Retinal pigment epithelial cell (primary cell): ENCODE measurements around the gene FARSA.
"Not testable (repeated sequence)": the region's sequence is repeated elsewhere in the genome, so short reads cannot be mapped to it uniquely, and the experiment has no call there.

Experiments
- DNase-seq: peaks from one replicate; pipeline ENCODE4 v3.0.0-alpha.2; 2010; ENCODE audit warnings: low read depth
- H3K4me3 ChIP-seq: 2 replicates; pipeline ENCODE4 v1.5.1; 2011; ENCODE audit warnings: mild to moderate bottlenecking, low read length, control low read depth, moderate library complexity
- TF ChIP-seq, protein P1 (sequence below): conservative IDR thresholded peaks from 2 replicates; pipeline ENCODE4 v1.5.1; 2011; ENCODE audit warnings: low read depth, low read length, control low read depth, inconsistent platforms

Gene FARSA

DNA sequence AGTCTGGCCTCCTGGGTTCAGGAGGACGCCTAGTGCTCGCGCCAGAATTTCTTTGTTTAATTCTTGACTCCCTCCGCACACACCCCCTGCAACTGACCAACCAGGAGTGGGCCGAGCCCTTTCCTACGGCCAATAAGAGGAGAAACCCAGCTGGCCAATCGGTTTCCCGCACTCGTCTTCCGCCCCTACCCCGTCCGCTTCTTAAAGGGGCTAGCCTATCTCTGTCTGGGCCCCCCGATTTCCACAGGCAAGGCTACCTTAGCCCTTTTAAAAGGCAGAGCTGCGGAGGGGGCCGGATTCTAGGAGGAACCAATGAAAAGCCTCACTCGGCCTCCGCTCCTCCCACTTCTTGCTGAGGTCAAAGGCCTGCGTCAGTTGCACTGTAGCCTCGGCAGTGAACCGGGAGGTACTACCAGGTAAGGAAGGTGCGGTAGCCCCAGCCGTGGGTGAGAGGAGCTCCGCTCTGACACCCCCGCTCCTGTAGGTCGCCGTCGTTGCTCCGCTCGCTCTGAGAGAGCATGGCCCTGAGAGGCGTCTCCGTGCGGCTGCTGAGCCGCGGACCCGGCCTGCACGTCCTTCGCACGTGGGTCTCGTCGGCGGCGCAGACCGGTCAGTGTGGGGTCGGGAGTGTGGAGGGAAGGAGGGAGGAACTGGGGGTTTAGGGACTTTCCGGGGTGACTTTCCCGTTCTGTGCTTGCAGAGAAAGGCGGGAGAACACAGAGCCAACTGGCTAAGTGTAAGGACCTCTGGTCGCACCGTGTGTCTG is 42.5 kb downstream of the FARSA start, which contains the start of gene GCDH:
TSS of gene GCDH (plus strand) at position 374 of the 766 bp plus-strand sequence. CDS start at position 519, 145 bp downstream.
- DNase-seq: peak; percentile 97
- TF ChIP-seq, protein P1, sequence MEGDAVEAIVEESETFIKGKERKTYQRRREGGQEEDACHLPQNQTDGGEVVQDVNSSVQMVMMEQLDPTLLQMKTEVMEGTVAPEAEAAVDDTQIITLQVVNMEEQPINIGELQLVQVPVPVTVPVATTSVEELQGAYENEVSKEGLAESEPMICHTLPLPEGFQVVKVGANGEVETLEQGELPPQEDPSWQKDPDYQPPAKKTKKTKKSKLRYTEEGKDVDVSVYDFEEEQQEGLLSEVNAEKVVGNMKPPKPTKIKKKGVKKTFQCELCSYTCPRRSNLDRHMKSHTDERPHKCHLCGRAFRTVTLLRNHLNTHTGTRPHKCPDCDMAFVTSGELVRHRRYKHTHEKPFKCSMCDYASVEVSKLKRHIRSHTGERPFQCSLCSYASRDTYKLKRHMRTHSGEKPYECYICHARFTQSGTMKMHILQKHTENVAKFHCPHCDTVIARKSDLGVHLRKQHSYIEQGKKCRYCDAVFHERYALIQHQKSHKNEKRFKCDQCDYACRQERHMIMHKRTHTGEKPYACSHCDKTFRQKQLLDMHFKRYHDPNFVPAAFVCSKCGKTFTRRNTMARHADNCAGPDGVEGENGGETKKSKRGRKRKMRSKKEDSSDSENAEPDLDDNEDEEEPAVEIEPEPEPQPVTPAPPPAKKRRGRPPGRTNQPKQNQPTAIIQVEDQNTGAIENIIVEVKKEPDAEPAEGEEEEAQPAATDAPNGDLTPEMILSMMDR: no peak
- peak within 1 kb of the TSS; percentile 91 for H3K4me3 ChIP-seq

DNA sequence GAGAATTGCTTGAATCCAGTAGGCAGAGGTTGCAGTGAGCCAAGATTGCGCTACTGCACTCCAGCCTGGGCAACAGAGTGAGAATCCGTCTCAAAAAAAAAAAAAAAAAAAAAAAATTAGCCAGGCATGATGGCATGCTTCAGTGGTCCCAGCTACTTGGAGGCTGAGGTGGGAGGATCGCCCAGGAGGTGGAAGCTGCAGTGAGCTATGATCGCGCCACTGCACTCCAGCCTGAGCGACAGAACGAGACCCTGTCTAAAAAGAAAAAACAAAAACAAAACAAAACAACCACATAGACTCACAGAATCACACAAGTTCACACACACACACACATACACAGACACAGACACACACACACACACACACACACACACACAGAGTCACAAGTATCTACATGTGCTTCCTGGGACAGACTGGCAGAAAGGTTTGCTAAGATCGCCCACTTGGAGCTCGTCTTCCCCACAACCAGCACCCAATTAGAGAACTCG is 43.2 kb downstream of the FARSA start:
- not testable (repeated sequence) for DNase-seq
- H3K4me3 ChIP-seq: peak overlapping the region; percentile 31

DNA sequence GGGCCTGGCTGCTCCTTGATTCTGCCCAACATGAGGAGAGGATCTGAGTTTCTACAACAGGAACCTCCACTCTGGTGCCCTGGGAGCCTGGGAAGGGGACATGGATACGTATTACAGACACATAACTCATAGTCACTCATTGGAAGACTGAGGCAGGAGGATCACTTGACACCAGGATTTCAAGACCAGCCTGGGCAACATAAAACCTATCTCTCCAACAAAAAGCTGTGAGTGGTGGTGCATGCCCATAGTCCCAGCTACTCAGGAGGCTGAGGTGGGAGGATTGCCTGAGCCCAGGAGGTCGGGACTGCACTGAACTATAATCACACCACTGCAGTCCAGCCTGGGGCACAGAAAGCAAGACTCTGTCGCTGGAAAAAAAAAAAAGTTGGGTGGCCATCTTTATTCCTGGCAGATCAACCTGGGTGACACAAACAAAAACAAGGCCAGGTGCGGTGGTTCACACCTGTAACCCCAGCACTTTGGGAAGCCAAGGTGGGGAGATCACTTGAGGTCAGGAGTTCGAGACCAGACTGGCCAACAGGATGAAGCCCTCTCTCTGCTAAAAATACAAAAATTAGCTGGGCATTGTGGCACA is 45.4 kb downstream of the FARSA start:
- no peak for DNase-seq
- TF ChIP-seq, protein P1: no peak
- H3K4me3 ChIP-seq: no peak overlapping the region

DNA sequence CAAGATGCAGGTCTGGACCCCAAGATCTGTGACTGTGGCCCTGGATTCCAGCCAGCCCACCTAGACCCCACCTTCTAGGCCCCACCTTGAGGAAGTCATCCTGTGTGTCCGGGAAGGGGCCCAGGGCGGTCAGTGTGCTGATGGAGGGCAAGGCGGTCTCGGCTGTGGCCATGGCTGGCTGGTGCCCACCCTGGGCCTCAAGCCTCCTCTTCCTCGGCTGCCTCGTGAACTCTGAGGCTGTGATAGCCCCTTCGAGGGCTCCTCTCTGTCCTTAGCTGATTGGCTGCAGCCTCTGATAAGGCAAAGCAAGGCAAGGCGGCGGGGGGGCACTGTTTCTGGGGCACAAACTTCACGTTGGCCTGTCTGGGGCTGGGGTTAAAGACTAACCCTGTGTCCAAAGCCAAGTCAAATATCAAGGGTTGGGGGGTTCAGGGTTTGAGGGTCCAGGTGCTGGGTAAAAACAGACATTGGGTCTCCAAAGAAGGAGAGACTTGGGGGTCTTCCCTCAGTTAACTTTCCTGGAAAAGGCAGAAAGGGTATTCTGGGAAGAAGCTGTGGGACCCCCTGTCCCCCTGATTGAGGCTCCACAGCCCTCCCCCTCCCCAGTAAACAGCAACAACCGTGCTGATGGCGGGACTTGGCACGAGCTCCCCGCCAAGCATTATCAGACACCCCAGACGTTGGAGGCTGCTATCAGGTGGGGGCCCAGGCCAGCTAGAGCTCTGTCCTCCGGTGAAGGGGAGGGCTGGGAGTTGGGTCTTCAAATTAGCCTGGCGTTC is 46.4 kb downstream of the FARSA start, which contains the start of gene KLF1:
TSS of gene KLF1 (minus strand) at position 233 of the 779 bp plus-strand sequence. CDS start at position 172, 61 bp downstream.
- H3K4me3 ChIP-seq: no peak within 1 kb of the TSS
- DNase-seq: no peak
- TF ChIP-seq, protein P1: no peak

DNA sequence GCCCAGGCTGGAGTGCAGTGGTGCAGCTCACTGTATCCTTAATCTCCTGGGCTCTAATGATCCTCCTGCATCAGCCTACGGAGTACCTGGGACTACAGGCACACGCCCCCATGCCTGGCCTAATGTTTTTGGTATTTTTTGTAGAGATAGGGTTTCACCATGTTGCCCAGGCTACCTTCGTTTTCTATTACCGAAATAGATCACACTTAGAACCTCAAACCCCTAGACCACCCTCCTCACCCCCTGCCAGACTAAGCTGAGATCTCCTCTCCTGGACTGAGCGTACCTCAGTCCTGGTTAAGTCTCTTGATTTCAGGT is 46.9 kb downstream of the FARSA start:
- no peak overlapping the region for H3K4me3 ChIP-seq
- DNase-seq: no peak
- TF ChIP-seq, protein P1: no peak

DNA sequence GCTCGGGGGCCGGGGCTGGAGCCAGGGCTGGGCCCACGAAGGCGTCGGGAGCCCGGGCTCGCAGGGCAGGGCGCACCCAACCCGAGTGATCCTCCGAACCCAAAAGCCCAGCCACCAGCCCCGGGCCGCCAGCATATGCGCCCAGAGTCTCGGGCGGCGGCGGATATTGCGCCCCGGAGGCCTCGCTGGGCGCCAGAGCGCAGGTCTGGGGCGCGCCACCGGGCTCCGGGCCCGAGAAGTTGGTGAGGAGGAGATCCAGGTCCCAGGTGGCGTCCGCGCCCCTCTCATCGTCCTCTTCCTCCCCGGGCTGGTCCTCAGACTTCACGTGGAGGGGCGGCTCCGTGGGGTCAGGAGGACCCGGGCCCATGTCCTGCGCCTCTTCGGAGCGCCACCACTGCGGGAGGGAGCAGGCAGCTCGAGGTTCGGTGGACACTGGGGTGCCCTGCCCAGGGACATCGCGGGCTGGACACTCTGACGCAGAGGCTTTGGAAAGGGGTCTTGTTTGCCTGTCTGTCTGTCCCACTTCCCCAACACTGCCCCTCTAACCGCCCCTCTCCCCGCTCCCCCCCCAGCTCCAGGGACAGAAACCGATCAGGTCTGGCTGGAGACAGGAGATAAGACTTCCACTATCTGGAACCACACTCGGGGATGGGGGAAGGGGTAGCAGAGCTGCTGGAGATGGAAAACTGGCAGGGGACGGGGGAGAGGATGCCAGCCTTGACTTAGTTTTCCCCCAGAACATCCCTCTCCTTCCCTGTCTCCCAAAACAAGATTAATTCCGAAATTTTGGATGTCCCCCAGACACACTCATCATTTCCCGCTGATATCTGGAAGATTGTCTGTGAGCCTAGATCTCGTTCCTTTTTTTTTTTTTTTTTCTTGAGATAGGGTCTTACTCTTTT is 47.5 kb downstream of the FARSA start:
- TF ChIP-seq, protein P1: no peak
- H3K4me3 ChIP-seq: no peak overlapping the region
- DNase-seq: no peak
